GM19324 (cell line): ENCODE results near the gene NELL2.
"Not testable (repeated sequence)": the region's sequence is repeated elsewhere in the genome, so short reads cannot be mapped to it uniquely, and the experiment has no call there.

Source experiments
- ATAC-seq: cut with Tn5 transposase; IDR thresholded peaks from one replicate; pipeline ENCODE4 v1.9.1; 2021; ENCODE audit warnings: mild to moderate bottlenecking, moderate library complexity; ENCODE audit not compliant: unreplicated experiment, low FRiP score

The NELL2 gene

DNA sequence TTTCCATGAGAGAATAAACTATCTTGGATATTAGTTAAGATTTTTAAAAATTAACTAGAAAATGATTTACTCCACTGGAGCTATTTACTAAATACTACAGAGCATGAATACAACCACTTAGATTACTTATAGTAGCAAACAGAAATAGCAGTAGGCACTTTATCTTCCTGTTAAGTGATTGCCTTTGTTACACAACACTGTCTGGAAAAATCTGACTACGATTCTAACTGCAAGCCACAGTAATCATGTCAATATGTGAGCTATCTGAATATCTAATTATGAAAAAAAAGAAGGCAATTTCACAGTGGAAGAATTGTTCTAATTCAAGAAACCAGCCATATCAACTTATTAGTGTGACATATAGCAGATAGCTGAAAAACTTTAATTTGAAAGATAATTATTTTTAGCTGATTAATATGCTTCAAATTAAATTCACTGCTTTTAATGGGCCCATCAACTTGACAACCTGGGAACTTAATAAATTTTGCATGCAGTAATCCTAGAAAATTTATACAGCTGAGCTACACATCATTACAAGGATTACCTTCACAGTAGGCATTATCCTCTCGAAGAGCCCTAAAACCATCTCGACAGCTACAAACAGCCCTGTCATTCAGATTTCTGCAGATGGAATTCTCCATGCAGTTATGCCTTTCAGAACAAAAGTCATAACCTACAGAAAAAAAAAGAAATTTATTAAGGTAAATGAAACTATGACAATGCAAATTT lies 172.8 kb downstream of the NELL2 start:
- no peak for ATAC-seq

DNA sequence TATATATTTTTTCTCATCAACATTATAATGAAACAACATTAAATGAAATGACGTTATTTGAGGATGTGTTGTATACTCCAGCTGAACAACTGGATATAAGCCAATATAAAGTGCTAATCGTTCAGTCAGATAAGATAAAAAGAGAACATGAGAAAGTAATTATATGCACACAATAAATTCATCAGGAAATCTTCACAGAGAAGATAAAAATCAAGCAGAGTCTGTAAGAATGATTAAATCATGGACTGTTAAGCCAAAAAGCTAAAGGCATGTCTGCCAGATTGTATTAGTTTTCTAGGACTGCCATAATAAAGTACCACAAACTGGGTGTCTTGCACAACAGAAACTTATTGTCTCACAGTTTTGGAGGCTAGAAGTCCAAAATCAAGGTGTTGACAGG lies 178.6 kb downstream of the NELL2 start:
- ATAC-seq, result no peak

DNA sequence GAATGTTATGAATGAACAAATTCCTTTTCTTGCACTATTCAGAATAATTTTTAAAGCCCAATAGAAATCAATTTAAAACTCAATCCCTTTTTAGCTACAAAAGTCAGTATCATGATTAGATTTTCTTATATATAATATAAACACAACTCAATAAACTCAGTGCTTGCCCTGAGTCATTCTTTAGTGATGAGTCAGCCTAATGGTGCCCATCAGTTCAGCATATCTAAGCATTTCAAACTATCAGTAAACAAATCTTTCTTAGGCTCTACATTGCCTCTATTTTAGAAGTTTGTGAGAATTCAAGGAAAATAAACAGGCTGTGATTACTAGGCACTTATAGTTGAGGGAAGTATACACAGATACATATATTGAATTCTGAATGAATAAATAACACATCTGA lies 179.6 kb downstream of the NELL2 start:
- ATAC-seq, result no peak

DNA sequence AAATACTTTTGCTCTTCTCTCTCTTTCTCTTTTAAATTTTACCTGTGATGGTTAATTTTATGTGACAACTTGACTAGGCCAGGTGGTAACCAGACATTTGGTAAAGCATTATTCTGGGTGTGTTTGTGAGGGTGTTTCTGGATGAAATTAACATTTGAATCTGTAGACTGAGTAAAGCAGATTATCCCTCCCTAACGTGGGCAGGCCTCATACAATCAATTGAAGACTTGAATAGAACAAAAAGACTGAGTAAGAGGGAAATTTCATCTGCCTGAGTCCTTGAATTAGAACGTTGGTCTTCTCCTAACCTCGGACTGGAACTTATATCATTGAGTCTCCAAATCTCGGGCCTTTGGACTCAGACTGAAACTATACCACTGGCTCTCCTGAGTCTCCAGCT lies 182.1 kb downstream of the NELL2 start:
- ATAC-seq, result no peak

DNA sequence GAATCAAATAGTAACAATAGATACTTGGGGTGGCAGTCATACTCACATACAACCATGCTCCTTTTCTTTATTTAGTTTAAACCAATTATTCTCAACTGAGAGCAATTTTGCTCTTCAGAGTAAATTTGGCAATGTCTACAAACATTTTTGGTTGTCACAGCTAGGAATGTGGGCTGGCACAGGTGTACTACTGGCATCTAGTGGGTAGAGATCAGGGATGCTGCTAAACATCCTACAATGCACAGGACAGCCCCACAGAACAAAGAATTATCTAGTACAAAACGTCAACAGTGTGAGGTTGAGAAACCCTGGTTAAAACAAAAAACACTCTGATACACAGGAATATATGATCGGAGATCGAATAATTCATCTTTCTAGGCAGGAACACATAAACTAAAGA lies 186.5 kb downstream of the NELL2 start:
- no peak for ATAC-seq

DNA sequence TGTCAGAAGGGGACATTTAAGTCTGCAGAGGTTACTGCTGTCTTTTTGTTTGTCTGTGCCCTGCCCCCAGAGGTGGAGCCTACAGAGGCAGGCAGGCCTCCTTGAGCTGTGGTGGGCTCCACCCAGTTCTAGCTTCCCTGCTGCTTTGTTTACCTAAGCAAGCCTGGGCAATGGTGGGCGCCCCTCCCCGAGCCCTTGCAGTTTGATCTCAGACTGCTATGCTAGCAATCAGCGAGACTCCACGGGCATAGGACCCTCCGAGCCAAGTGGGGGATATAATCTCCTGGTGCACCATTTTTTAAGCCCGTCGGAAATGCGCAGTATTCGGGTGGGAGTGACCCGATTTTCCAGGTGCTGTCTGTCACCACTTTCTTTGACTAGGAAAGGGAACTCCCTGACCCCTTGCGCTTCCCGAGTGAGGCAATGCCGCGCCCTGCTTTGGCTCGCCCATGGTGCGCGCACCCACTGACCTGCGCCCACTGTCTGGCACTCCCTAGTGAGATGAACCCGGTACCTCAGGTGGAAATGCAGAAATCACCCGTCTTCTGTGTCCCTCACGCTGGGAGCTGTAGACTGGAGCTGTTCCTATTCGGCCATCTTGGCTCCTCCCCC lies 189.2 kb downstream of the NELL2 start:
- not testable (repeated sequence) for ATAC-seq

DNA sequence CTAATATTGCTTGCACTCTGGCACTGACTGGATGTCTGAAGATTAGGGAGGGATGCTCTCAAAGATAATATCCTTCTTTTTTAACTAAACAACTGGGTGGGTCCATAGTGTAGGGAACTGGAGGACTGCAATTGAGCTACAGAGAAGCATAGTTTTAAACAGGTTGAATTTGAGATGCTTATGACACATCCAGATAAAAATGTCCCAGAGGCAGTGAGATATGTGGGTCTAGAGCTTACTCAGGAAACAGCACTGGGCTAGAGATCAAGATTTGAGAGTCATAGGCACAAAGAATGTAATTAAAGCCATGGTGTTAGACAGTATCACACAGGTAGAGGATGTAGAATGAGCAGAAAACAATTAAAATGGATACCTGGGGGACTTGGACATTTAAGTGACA lies 198.4 kb downstream of the NELL2 start:
- no peak for ATAC-seq

DNA sequence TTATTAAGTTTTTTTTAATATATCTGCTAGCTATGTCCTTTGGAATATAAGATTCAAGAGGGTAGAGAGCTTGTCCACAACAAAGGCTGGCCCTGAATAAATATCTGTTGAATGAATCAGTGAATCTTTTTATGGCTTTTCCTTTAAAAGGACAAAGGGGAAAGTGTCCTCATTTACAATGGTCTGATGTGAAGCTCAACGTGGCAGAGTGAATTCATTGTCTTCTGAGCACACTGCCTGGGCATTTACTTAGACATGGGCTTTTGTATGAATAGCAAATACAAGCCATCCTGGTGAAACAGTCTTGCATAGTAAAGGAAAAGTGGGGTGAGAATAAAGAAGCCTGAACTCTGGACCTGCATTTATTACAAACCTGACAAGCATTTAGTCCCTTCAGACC lies 201.2 kb downstream of the NELL2 start:
- ATAC-seq, result no peak

DNA sequence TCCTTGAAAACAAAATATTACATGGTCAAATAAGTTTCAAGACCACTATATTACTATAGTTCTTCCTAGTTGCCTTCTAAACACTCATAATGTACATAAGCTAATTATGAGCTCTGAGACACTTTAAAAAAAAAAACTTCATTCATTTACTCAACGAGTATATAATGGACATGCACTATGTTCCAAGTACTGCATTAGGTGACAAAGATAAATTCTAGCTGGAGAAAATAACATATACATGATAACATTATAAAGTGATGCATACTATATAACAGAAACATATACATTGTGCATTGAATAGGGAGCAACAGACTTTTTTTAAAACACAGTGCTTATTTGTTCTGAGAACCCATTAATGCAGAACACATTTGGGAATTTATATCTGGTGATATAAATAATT lies 202.3 kb downstream of the NELL2 start:
- ATAC-seq, result no peak

DNA sequence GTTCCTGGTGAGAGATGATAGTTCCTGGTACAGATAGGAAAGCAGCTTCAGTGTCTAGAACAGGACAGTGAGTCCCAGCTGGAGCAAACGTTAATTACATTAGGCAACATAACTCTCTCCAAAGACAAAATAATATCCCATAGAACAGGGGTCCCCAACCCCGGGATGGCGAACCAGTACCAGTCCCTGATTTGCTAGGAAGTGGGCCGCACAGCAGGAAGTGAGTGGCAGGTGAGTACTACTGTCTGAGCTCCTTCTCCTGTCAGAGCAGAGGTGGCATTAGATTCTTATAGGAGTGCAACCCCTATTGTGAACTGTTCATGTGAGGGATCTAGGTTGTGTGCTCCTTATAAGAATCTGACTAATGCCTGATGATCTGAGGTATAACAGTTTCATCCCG lies 204.1 kb downstream of the NELL2 start:
- ATAC-seq, result no peak

DNA sequence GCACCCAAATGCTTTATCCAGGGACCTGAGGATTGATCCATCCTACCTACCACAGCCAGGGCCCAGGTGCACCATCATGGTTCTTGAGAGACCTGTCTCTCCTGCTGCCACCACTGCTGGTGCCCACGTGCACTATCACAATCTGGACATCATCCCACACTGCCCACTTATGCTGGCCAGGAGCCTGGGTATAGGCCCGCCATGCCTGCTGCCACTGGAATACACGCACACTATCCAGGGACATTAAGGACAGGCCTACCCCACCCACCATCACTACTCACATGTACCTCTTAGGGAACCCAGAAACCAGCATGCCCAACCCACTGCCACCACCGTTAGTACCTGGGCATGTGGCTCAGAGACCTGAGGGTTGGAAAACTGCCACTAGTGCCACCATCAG lies 207.7 kb downstream of the NELL2 start:
- no peak for ATAC-seq

DNA sequence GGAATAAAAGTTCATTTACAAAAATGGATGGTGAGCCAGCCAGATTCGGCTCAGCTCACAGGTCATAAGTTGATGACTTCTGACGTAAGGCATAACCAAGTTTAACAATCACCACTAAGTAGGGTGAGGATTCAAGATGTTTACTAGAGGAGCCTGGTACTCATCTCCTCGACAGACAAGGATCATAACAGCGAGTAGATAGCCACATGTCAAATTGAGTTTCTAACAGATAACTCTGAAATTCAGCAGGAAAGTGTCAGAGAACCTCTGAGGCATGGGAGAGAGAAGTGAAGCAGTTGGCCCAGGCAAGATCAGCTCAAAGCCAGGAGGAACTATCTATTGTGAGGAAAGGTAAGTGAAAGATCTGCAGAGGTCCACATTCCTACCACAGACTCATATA lies 208.7 kb downstream of the NELL2 start:
- no peak for ATAC-seq

DNA sequence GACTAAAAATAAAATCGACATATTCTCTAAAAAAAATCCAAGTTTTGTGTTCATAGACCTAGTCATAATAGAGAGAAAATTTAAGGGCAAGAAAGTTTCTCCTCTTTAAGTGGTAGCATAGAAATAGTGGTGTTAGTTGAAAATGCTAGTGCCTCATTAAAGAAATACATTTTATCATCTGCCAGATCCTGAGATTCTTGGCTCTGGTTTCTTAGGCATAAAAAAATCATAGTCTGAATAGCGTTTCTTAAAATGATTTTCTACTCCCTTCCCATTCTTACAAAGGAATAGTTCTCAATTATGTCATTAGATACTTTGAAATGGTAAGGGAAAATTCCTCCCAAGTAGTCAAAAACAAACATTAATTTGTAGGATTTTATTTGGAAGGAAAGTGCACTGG lies 212.8 kb downstream of the NELL2 start:
- ATAC-seq, result no peak

DNA sequence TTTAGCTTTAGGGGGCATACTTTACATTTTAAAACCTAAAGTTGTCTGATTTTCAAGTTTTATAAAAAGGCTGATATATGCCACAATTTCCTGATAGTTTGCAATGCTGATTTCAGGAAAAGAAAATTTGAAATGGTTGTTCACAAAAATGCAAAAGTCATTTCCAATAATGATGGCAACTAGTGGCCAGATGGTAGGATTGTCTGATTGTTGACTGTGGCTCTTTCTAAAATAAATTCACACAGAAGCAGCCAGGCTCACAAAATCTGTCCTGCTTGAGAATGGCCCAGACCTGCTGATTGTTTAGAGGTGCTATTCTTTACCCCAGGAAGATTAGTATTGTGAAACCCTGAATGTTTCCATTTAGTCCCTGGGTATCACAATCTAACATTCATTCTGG lies 220.3 kb downstream of the NELL2 start:
- ATAC-seq, result no peak

DNA sequence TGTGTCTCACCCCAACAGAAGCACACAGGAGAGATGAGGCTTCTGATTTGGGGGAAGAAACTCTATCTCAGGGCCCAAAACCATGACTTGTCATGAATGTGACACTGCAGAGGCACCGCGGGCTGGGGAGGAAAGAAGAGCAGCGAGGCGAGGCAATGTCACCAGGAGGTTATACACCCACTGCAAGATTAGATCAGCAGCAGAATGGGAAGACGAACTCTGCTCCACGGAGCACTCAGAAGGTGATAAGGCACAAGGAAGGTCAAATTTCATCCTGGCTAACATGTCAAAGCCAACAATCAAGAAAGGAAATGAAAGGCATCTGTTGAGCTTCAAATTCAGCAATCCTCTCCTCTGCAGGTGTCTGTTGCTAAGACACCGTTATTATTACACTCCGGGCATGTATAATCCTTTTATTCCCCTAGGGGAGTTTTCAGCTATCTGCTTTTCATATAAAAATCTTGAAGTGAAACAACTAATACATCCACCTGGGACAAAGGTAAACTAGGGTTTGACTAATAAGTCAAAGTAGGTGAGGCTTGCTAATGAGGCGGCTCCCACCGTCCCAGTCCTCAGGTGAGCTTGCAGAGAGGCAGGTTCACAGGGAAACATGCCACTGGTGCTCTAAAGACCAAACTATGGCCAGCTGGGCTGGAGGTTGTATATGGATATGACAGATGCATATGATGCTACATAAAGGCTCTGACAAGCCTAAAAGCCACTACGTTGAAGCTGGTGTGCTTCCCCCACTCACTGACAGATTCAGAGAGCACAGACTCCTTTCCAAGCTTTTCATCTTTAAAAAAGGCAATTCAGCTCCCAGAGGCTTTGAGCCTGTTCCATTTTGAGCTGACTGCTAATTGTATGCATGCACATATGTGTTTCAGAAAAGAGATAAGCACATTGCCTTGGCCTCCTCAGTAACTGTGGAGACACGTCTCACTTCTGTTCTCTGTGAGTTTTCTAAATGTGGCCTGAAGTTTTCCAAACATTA lies 221.2 kb downstream of the NELL2 start:
- no peak for ATAC-seq

DNA sequence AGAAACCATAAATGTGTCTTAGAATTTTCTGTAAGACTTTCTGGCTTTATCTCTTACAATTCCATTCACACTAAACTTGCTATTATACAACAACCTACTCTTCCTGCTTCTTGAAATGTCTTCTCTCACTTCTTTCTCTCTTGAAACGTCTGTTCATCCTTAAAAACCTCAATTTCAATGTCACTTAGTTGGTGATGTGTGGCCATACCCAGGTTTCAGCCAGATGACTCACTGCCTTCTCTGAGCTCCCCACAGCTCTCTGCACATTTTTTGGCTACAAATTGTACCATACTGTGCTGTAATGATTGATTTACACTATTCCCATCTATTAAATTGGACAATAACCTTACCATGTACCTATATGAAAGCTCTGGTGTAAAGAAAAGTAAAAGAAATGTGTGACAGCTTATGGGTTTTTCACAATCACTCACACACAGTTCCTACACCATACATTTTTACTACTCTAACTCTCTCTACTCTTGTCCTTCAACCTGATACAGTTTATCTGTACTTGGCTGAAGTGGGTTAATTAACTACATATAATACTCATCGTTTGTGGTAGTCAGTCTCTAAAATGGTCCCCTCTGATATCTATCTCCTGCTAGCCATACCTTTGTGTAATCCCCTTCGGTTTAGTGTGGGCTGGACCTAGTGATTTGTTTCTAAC lies 222.1 kb downstream of the NELL2 start:
- ATAC-seq, result no peak

DNA sequence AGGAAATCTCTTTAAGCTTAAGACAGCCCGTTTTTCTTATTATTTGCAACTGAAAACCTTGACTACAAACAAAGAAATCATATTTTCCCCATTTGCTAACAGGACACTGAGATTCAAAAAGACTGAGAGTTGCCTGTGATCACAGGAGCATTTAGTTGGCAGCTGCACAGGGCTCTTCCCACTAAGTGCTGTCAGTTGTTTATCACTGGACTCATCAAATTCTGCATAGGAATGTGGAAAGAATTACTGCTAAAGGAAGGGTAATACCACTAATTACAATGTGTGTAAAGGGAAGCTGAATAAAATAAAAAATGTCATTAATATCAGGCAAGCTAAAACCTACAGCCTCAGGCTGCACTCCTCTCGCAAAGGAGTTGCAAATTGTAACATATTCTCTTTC lies 226.4 kb downstream of the NELL2 start:
- ATAC-seq, result no peak

DNA sequence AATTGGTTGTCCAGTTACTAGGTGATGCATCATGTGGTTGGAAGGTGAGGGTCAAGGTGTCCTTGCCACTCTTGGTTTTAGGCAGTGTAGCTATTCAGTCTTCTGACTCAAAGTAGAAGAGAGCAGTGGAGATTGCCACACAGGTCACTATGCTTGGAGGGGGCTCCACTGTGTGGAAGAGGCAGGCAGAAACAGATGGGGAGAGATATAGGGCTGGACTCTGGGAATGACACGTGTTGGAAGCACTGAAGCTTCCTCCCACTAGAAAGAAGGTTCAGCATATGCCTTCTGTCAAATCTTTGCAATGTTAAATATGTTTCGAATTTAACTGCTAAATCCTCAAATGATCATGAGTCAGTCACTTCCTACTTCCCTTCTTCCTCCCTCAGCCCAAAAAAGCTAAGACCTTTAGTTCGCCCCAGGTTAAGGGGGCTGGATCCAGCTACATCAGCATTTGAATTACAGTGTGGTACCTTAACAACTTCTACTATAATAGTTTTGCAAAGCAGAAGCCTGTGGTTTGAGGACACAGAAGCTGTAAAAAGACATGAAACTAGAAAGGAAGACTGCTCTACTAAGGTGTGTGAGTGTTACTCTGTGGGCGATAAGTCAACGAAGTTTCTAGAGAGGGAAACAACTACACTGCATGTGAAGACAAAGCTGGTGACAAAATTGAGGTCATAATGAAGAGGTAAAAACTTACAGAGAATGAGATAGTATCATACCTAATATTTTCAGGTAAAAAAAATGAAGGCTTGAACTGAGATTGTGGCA lies 228.0 kb downstream of the NELL2 start:
- no peak for ATAC-seq

DNA sequence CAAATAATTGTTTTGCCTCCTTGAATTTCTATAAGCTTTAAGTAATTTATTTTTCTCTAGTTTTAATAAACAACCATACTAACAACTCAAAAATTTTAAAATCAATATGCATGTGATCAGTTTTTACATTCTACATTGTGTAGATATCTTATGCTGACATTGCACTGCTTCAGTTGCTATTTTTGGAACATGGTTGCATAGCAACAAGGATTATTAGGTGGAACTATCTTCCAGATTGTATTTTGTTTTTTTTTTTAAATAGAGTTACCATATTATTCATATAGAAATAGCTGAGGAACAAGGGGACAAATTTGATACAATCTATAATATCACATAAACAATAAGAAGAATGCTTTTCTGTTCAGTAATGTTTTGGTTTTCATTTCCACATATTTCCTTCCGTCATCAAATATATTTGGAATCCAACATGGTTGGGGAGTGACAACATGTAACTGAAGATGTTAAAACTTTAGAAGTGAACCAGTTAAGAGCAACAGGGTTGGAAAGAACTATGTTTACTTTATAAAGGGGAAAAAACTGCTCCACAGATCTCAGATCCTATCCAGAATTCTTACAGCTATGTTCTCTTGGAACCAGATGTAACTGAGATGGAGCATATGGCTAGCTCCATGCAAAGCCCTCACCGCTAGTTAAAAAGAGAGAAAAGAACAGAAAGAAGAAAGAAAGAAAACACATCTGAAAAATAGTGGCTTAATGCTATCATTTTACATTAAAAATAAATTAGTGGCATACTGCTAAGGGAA lies 235.5 kb downstream of the NELL2 start:
- ATAC-seq, result no peak
